Suprapubic skin (tissue), 4 donors: ENCODE results near the gene MYO9A.

Source experiments
- CTCF ChIP-seq, 2 donors: fragments of 200-600 bp in 1 of 2; fragments of 450-650 bp in 1 of 2; sonication (generic) in 1 of 2; IDR thresholded peaks; one replicate each; pipeline ENCODE4 v1.5.1; 2016 to 2019; ENCODE audit warnings: antibody characterized with exemption in 2 of 2, mild to moderate bottlenecking in 1 of 2, moderate library complexity in 1 of 2
- EP300 ChIP-seq: sonication (generic); formaldehyde crosslinking; IDR thresholded peaks from one replicate; pipeline ENCODE4 v1.6.1; 2017; ENCODE audit warnings: antibody characterized with exemption
- POLR2A ChIP-seq, 2 donors: fragments of 450-650 bp; IDR thresholded peaks; one replicate each; pipeline ENCODE4 v1.6.1; 2017; ENCODE audit warnings: antibody characterized with exemption in 2 of 2, mild to moderate bottlenecking in 2 of 2, moderate library complexity in 2 of 2
- POLR2AphosphoS5 ChIP-seq, 3 donors: sonication (generic); formaldehyde crosslinking; IDR thresholded peaks; one replicate each; pipeline ENCODE4 v1.6.1; 2017; ENCODE audit warnings: antibody characterized with exemption in 3 of 3

GRCh38 chr15:72112805-72113204 is 5.1 kb downstream of the MYO9A start:
- no peak for TF ChIP-seq CTCF (IDR thresholded peaks at IDR 0.05)
- TF ChIP-seq POLR2AphosphoS5 (IDR thresholded peaks at IDR 0.05): no peak
- TF ChIP-seq EP300: no peak
- TF ChIP-seq POLR2A (IDR thresholded peaks at IDR 0.05): no peak
